OCI-LY7 (cell line): ENCODE data around the gene PARM1. TPM values are rescaled to one million over a fixed set of nuclear protein-coding genes. Genes with fewer than 3 reads are reported as not detected.

Experiments
- BruUV-seq: library from RNA; stranded (reverse); fragments of 400-500 nt; replicated peaks from 2 replicates; lab custom pipeline; 2021; lab: Mats Ljungman, UMichigan
- CTCF ChIA-PET: fragments of 300-600 bp; sonication (Branson Sonifier 250); formaldehyde crosslinking; loops from one replicate; lab custom pipeline; 2022; ENCODE audit warnings: antibody characterized with exemption; ENCODE audit not compliant: unreplicated experiment; lab: Charles Lee
- POLR2A ChIA-PET: fragments of 300-600 bp; sonication (Branson Sonifier 250); formaldehyde crosslinking; loops from one replicate; lab custom pipeline; 2022; ENCODE audit warnings: antibody characterized with exemption; lab: Charles Lee
- DNase-seq: peaks from one replicate; pipeline ENCODE4 v3.0.0-alpha.2; 2015; ENCODE audit warnings: low spot score
- H2AFZ ChIP-seq: fragments of 200-600 bp; sonication (generic), shearing (Covaris generic); 2 replicates; pipeline ENCODE4 v1.6.1; 2014; ENCODE audit warnings: mild to moderate bottlenecking, antibody characterized with exemption, low read length, moderate library complexity
- H3K27ac ChIP-seq: fragments of 200-600 bp; sonication (generic); 2 replicates; pipeline ENCODE4 v1.5.1; 2014; ENCODE audit warnings: mixed run types, low read depth, mild to moderate bottlenecking, moderate library complexity, low read length, inconsistent platforms; ENCODE audit not compliant: poor library complexity, severe bottlenecking
- H3K36me3 ChIP-seq: fragments of 200-600 bp; sonication (generic); 2 replicates; pipeline ENCODE4 v1.6.1; 2014; ENCODE audit warnings: mild to moderate bottlenecking, antibody characterized with exemption, low read length, moderate library complexity, mixed read lengths; ENCODE audit not compliant: insufficient read depth
- H3K4me1 ChIP-seq: fragments of 200-600 bp; sonication (generic); 2 replicates; pipeline ENCODE4 v1.5.1; 2014; ENCODE audit warnings: mild to moderate bottlenecking, low read length; ENCODE audit not compliant: insufficient read depth, poor library complexity, severe bottlenecking
- H3K4me2 ChIP-seq: fragments of 200-600 bp; sonication (generic); 2 replicates; pipeline ENCODE4 v1.6.1; 2014; ENCODE audit warnings: mild to moderate bottlenecking, low read length
- H3K4me3 ChIP-seq: fragments of 200-600 bp; sonication (generic); 2 replicates; pipeline ENCODE4 v1.5.1; 2014; ENCODE audit warnings: mild to moderate bottlenecking, low read depth, low read length; ENCODE audit not compliant: poor library complexity, severe bottlenecking
- H3K79me2 ChIP-seq: fragments of 200-600 bp; sonication (generic); 2 replicates; pipeline ENCODE4 v1.6.1; 2016; ENCODE audit warnings: low read depth, mild to moderate bottlenecking, low read length, moderate library complexity, mixed read lengths; ENCODE audit not compliant: insufficient read depth
- H3K9me2 ChIP-seq: fragments of 200-600 bp; sonication (generic); 2 replicates; pipeline ENCODE4 v1.6.1; 2016; ENCODE audit warnings: mild to moderate bottlenecking, low read length, mixed read lengths; ENCODE audit not compliant: insufficient read depth
- H3K9me3 ChIP-seq: fragments of 200-600 bp; sonication (generic); 2 replicates; pipeline ENCODE4 v1.6.1; 2014; ENCODE audit warnings: mild to moderate bottlenecking, mixed run types, low read length, mixed read lengths
- H4K20me1 ChIP-seq: fragments of 200-600 bp; sonication (generic); 2 replicates; pipeline ENCODE4 v1.6.1; 2014; ENCODE audit warnings: mild to moderate bottlenecking, antibody characterized with exemption, low read length, moderate library complexity, mixed read lengths; ENCODE audit not compliant: insufficient read depth
- CTCF ChIP-seq: fragments of 200-600 bp; sonication (generic); conservative IDR thresholded peaks from 2 replicates; pipeline ENCODE4 v1.5.1; 2014; ENCODE audit warnings: mild to moderate bottlenecking, antibody characterized with exemption, low read length, moderate library complexity, mixed read lengths
- EZH2phosphoT487 ChIP-seq: fragments of 200-600 bp; sonication (generic); IDR thresholded peaks from 2 replicates; pipeline ENCODE4 v1.6.1; 2018; ENCODE audit warnings: low read depth, borderline replicate concordance, mild to moderate bottlenecking, mixed run types, antibody characterized with exemption, low read length, moderate library complexity, mixed read lengths
- intact Hi-C: fragments of 100-400 bp; cut with micrococcal nuclease; formaldehyde crosslinking; loops from one replicate; pipeline ENCODE4 v1.10.0; 2022; ENCODE audit not compliant: unreplicated experiment
- total RNA-seq, 2 experiments: library from RNA; depleted of rRNA in 1 of 2; stranded (reverse); fragments of >200 nt in 1 of 2; shearing (Covaris generic) in 1 of 2; gene quantifications; 2 replicates each; pipeline ENCODE4 v1.2.3, GENCODE V29; 2014 to 2022

PARM1 gene
- total RNA-seq, 2 experiments from 2014 or later, result not detected

- no peak overlapping the region for H2AFZ ChIP-seq
- no peaks in the 10 kb centered on the region for H4K20me1 ChIP-seq
- H3K4me2 ChIP-seq, result no peak overlapping the region
- no peaks in the 10 kb centered on the region for H3K9me3 ChIP-seq
- no peaks in the 10 kb centered on the region for H3K9me2 ChIP-seq
- H3K4me3 ChIP-seq, result no peak overlapping the region
- H3K27ac ChIP-seq, result no peak overlapping the region
- no peaks in the 10 kb centered on the region for H3K36me3 ChIP-seq
- ChIA-PET CTCF (no interaction called here), POLR2A (no interaction called here)
- intact Hi-C loops, result no loop called here
- no TSS peak for BruUV-seq
- H3K79me2 ChIP-seq, result no peaks in the 10 kb centered on the region
- DNase-seq, result no peak
- no peaks in the 10 kb centered on the region for H3K4me1 ChIP-seq
- TF ChIP-seq CTCF, result no peak
- no peak for TF ChIP-seq EZH2phosphoT487
These were observed 92.5 kb downstream of the PARM1 start for GRCh38 chr4:75025431-75025830.

- Histone ChIP-seq H4K20me1 (no peaks in the 10 kb centered on the region), H3K36me3 (no peaks in the 10 kb centered on the region), H3K9me2 (no peaks in the 10 kb centered on the region), H3K79me2 (no peaks in the 10 kb centered on the region), H3K27ac (no peak overlapping the region), H3K4me2 (no peak overlapping the region), H3K4me3 (no peak overlapping the region), H2AFZ (no peak overlapping the region), H3K4me1 (no peaks in the 10 kb centered on the region), H3K9me3 (no peaks in the 10 kb centered on the region)
- CTCF ChIA-PET, result no interaction called here
- intact Hi-C loops, result no loop called here
- TF ChIP-seq EZH2phosphoT487 (no peak), CTCF (no peak)
- BruUV-seq, result no TSS peak
- POLR2A ChIA-PET, result interaction anchor here (0.9 kb wide), 1 partner anchor 16 kb away, joined by 3 read pairs; no protein-coding TSS in a partner anchor
- no peak for DNase-seq
These were observed 95.4 kb downstream of the PARM1 start for GRCh38 chr4:75028196-75028854.

- TF ChIP-seq CTCF, result no peak
- no peak for TF ChIP-seq EZH2phosphoT487
- POLR2A ChIA-PET, result no interaction called here
- Histone ChIP-seq H2AFZ (no peak overlapping the region), H3K4me3 (no peak overlapping the region), H3K4me2 (no peak overlapping the region), H3K9me2 (no peaks in the 10 kb centered on the region), H4K20me1 (no peaks in the 10 kb centered on the region), H3K9me3 (no peaks in the 10 kb centered on the region), H3K79me2 (no peaks in the 10 kb centered on the region), H3K36me3 (no peaks in the 10 kb centered on the region), H3K4me1 (no peaks in the 10 kb centered on the region), H3K27ac (no peak overlapping the region)
- DNase-seq, result no peak
- no TSS peak for BruUV-seq
- intact Hi-C loops, result no loop called here
- CTCF ChIA-PET, result no interaction called here
These were observed 97.1 kb downstream of the PARM1 start for GRCh38 chr4:75030028-75030427.
